ENCODE data around the gene XYLT2. TPM values are rescaled to one million over a fixed set of nuclear protein-coding genes. Genes with fewer than 3 reads are reported as not detected.

Gene XYLT2
- total and polyA plus RNA-seq, 2 experiments from 2014 or later = 14.2 to 44.9 TPM

DNA sequence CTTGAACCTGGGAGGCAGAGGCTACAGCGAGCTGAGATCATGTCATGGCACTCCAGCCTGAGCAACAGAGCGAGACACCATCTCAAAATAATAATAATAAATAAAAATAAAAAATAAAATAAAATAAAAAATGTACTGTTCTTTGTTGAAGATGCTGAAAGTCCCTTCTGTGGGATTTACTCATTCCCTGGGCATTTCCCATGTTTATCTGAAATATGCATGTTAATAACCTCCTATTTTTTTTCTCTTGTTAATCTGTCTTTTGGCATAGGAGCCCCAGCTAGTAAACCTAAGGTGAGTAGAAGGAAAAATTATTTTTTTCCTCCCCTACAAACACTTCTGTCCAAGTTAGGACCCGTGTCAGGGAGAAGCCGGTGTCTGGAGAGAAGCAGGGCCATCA lies 37.3 kb upstream of the XYLT2 start:
- TF ChIP-seq CREB1 (CRISPR knock-in tag; IDR thresholded peaks at IDR 0.05; ENCODE audit: low read depth) (no peak), JUNB (IDR thresholded peaks at IDR 0.05; ENCODE audit: unreplicated experiment) (no peak), EZH2phosphoT487 (IDR thresholded peaks at IDR 0.05; ENCODE audit: unreplicated experiment) (no peak)
- Histone ChIP-seq H3K4me1 (ENCODE audit: insufficient read depth) (0 out of 2 replicates have a peak, but pooled peaks cover 8% of the 10 kb centered on the region), H3K4me3 (no peak overlapping the region), H3K9me2 (ENCODE audit: insufficient read depth) (0 out of 2 replicates have a peak, but pooled peaks cover 3% of the 10 kb centered on the region), H3K4me2 (no peak overlapping the region), H3K27me3 (ENCODE audit: insufficient read depth) (no peaks in the 10 kb centered on the region), H2AFZ (no peak overlapping the region), H3K79me2 (replicated peaks; ENCODE audit: insufficient read depth) (no peaks in the 10 kb centered on the region), H3F3A (replicated peaks; ENCODE audit: low read depth) (no peaks in the 10 kb centered on the region), H3K36me3 (ENCODE audit: insufficient read depth) (no peaks in the 10 kb centered on the region), H3K27ac (ENCODE audit: low read depth) (no peak overlapping the region), H4K20me1 (replicated peaks; ENCODE audit: insufficient read depth) (no peaks in the 10 kb centered on the region)
- peaks cover 2% of the 10 kb centered on the region; the same call in 2 of the 3 replicates for H3K9me3 Mint-ChIP-seq
- H3K27ac Mint-ChIP-seq = no peak overlapping the region
- DNase-seq (ENCODE audit: low spot score) (no peak), ATAC-seq (no peak)
- no peaks in the 10 kb centered on the region for H3K36me3 Mint-ChIP-seq (ENCODE audit: low read depth)
- H3K4me3 Mint-ChIP-seq = no peak overlapping the region
- peaks cover 10% of the 10 kb centered on the region for H3K27me3 Mint-ChIP-seq (ENCODE audit: insufficient read depth, low read depth, poor library complexity)
- H3K4me1 Mint-ChIP-seq = peaks cover 15% of the 10 kb centered on the region

DNA sequence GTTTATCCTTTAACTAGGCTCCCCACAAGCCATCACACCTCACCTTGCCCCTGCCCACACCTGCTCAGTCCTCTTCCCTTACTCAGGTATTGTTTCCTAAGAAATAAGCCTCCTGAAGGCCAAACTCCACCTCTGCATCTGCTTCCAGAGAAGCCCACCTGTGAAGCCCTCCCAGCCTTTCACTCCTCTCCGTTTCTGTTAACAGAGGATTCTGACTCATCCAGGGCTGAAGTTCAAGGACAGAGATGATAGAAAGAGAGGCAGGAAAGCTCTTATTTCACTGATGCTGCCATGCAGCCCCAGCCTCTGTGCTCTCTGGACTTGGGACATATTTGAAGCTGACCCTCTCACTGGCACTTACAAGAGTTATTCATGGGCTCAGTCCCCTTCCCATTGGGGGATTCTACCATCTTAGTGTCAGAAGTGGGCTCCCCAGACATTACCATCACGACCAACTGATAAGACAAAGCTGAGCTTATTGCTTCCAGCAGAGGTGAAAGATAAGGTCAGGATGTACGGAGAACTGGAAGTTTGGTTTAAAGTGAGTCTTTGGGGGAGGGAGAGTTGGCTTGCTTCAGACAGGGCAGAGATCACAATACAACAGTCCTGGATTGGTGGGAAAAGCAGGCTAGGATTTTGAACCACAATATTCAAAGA lies 35.3 kb upstream of the XYLT2 start:
- H3K27me3 Mint-ChIP-seq (ENCODE audit: insufficient read depth, low read depth, poor library complexity) = peaks cover 12% of the 10 kb centered on the region
- no peak overlapping the region for H3K27ac Mint-ChIP-seq
- no peak overlapping the region for H3K4me3 Mint-ChIP-seq
- H3K4me3 ChIP-seq = no peak overlapping the region
- no peak overlapping the region for H3K27ac ChIP-seq (ENCODE audit: low read depth)
- H3F3A ChIP-seq (replicated peaks; ENCODE audit: low read depth) = no peaks in the 10 kb centered on the region
- no peaks in the 10 kb centered on the region for H3K79me2 ChIP-seq (replicated peaks; ENCODE audit: insufficient read depth)
- no peaks in the 10 kb centered on the region for H4K20me1 ChIP-seq (replicated peaks; ENCODE audit: insufficient read depth)
- no peaks in the 10 kb centered on the region for H3K27me3 ChIP-seq (ENCODE audit: insufficient read depth)
- 0 out of 2 replicates have a peak, but pooled peaks cover 8% of the 10 kb centered on the region for H3K4me1 ChIP-seq (ENCODE audit: insufficient read depth)
- 0 out of 3 replicates have a peak, but pooled peaks cover 3% of the 10 kb centered on the region for H3K36me3 Mint-ChIP-seq (ENCODE audit: low read depth)
- H3K4me2 ChIP-seq = peak overlapping the region; percentile 26; the same call in 1 of the 2 replicates
- peaks cover 15% of the 10 kb centered on the region for H3K4me1 Mint-ChIP-seq
- ATAC-seq (peak; percentile 47), DNase-seq (ENCODE audit: low spot score) (no peak)
- H3K9me2 ChIP-seq (ENCODE audit: insufficient read depth) = 0 out of 2 replicates have a peak, but pooled peaks cover 3% of the 10 kb centered on the region
- H3K9me3 Mint-ChIP-seq = peaks cover 6% of the 10 kb centered on the region; the same call in 2 of the 3 replicates
- H3K36me3 ChIP-seq (ENCODE audit: insufficient read depth) = no peaks in the 10 kb centered on the region
- H2AFZ ChIP-seq = no peak overlapping the region
- TF ChIP-seq STAT1 (IDR thresholded peaks at IDR 0.05; ENCODE audit: unreplicated experiment) (no peak), ETS1 (IDR thresholded peaks at IDR 0.05) (no peak), NANOG (IDR thresholded peaks at IDR 0.05; ENCODE audit: borderline replicate concordance) (no peak), ZNF114 (CRISPR knock-in tag; IDR thresholded peaks at IDR 0.05) (no peak), EZH2phosphoT487 (IDR thresholded peaks at IDR 0.05; ENCODE audit: unreplicated experiment) (no peak)
- TF ChIP-seq, protein P1, sequence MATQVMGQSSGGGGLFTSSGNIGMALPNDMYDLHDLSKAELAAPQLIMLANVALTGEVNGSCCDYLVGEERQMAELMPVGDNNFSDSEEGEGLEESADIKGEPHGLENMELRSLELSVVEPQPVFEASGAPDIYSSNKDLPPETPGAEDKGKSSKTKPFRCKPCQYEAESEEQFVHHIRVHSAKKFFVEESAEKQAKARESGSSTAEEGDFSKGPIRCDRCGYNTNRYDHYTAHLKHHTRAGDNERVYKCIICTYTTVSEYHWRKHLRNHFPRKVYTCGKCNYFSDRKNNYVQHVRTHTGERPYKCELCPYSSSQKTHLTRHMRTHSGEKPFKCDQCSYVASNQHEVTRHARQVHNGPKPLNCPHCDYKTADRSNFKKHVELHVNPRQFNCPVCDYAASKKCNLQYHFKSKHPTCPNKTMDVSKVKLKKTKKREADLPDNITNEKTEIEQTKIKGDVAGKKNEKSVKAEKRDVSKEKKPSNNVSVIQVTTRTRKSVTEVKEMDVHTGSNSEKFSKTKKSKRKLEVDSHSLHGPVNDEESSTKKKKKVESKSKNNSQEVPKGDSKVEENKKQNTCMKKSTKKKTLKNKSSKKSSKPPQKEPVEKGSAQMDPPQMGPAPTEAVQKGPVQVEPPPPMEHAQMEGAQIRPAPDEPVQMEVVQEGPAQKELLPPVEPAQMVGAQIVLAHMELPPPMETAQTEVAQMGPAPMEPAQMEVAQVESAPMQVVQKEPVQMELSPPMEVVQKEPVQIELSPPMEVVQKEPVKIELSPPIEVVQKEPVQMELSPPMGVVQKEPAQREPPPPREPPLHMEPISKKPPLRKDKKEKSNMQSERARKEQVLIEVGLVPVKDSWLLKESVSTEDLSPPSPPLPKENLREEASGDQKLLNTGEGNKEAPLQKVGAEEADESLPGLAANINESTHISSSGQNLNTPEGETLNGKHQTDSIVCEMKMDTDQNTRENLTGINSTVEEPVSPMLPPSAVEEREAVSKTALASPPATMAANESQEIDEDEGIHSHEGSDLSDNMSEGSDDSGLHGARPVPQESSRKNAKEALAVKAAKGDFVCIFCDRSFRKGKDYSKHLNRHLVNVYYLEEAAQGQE (IDR thresholded peaks at IDR 0.05; ENCODE audit: unreplicated experiment) = no peak
- TF ChIP-seq, protein P2, sequence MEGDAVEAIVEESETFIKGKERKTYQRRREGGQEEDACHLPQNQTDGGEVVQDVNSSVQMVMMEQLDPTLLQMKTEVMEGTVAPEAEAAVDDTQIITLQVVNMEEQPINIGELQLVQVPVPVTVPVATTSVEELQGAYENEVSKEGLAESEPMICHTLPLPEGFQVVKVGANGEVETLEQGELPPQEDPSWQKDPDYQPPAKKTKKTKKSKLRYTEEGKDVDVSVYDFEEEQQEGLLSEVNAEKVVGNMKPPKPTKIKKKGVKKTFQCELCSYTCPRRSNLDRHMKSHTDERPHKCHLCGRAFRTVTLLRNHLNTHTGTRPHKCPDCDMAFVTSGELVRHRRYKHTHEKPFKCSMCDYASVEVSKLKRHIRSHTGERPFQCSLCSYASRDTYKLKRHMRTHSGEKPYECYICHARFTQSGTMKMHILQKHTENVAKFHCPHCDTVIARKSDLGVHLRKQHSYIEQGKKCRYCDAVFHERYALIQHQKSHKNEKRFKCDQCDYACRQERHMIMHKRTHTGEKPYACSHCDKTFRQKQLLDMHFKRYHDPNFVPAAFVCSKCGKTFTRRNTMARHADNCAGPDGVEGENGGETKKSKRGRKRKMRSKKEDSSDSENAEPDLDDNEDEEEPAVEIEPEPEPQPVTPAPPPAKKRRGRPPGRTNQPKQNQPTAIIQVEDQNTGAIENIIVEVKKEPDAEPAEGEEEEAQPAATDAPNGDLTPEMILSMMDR (conservative IDR thresholded peaks at IDR 0.05; ENCODE audit: low read depth in 2 of 2) = no peak
